Measurements from ENCODE around the gene OSBP2.
A peak's percentile ranks its signal among the peaks of the same experiment; 100 is the strongest.
"Not testable (repeated sequence)": the region's sequence is repeated elsewhere in the genome, so short reads cannot be mapped to it uniquely, and the experiment has no call there.

Gene OSBP2

DNA sequence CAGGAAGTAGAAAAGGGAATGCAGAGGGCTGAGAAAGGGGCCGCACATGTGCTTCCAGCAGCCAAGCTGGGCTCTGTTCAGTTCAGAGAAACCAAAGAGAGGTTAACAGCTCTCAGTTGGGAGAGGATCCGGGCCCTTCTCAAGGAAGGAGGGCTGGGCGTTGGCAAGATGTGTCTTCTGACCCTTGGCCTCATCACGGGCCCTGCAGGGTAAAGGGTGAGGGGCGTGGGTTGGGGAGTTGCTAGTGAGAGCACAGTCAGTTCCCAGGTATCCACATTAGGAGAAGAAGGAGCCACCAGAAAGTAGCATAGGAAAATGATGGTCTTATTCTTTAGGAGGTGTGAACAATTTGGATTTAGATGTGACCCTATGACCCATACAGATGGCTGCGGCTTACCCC is 73.0 kb downstream of the OSBP2 start:
- DNase-seq = no peak

DNA sequence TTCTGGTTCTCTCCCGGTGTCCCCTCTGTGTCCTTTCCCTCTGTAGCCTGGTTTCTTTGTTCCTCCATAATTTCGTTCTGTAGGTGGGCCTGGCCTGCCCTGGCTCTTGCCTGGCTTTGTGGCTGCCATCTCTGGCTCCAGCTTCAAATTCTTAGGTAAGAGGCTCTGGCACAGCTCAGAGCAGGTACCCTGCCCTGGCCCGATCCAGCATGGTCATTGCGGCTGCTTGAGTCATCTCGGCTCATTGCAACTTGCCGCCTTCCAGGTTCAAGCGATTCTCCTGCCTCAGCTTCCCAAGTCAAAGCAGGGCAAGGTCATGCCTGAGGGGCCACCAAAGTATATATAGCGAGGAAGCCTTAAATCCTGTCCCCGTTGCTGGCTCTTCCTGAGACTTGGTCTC is 76.0 kb downstream of the OSBP2 start:
- no peak for DNase-seq

DNA sequence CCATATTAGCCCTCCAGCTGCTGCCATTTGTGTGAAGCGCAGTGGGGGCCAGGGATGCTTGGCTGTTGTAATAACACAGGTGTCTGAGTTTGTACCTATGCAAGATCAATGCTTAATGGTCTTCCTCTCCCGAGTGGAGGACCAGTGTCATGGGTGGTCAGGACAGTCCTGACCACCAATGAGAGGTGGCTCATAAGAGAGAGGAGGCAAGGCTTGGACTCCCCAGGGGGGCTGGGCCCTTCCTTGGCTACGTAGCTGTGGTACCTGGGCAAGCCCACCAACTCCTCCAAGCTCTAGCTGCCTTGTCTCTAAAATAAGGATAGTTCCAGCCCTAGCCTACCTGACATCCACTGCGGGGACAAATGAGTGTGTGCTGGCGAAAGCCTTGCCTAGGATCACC is 79.2 kb downstream of the OSBP2 start:
- DNase-seq = no peak

DNA sequence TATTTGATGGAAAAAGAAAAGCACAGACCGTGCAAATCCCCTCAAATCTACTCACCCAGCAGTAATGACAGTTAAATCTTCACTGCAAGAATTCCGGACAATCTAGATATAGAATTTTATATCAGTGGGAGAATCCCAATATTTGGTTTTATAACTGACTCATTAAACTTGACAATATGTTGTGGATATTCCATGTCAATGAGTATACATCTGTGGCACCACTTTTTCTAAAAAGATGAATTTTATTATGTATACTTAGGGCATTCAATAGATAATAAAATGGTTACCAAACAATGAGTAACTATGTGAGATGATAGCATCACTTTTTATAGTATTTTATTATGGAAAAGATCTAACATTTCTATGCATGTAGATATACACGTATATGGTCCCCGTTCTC is 79.9 kb downstream of the OSBP2 start:
- DNase-seq = no peak

DNA sequence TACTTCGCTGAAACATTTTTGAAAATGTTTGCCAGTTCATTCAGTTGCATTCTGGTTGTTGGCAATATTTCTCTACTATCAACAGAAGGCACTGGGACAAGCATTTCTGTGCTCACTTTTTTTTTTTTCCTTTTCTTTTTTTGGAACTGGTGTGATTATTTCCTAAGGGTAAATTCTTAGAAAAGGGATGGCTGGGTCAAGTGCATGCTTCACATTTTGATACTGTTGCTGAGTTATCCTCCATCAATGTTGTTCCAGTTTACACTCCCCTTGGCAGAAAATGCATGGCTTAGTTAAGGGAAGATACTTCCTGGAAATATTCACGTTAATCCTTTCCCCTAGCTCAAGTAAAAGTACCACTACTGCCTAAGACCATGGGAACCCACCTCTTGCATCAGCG is 81.8 kb downstream of the OSBP2 start:
- no peak for DNase-seq

DNA sequence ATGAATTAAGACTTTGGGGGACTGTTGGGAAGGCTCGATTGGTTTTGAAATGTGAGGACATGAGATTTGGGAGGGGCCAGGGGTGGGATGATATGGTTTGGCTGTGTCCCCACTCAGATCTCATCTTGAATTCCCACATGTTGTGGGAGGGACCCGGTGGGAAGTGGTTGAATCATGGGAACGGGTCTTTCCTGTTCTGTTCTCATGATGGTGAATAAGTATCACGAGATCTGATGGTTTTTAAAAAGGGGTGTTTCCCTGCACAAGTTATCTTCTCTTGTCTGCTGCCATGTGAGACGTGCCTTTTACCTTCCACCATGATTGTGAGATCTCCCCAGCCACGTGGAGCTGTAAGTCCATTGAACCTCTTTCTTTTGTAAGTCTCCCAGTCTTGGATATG is 82.5 kb downstream of the OSBP2 start:
- not testable (repeated sequence) for DNase-seq

DNA sequence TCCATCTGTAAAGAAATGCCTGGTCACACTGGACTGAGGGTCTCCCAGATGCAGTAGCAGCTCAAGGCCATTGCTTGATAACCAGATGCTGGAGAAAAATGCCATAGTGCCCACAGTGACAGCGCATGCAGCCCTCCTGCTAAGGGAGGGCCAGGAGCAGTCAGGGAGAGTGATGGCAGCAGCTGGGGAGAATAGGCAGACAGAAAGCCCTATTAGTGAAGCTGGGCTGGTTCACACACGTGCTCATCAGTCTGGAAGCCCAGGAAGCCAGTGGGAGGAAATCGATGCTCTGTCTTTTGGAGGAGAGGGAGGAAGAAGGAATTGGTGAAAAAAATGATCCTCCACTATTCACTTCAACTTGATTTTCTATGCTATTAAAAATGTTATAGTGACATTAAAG is 82.9 kb downstream of the OSBP2 start:
- peak; percentile 9 to 60 for DNase-seq

DNA sequence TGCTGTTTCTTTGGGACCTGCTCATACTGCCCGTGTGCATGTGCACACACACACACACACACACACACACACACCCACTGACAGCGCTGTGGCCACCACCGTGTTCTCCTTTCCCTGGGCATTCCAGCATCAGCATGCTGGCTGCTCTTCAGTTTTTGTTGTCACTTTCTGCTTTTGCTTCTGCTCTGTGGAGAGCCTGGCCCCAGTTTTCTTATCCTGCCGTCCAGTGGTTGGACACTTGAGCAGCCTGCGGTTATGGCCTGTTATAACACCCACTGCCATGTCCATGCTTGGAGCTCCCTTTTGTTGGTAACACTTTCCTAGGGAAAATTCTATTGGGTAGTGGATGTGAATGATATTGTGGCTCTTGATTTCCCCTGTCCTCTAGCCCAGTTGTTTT is 83.6 kb downstream of the OSBP2 start:
- no peak for DNase-seq

DNA sequence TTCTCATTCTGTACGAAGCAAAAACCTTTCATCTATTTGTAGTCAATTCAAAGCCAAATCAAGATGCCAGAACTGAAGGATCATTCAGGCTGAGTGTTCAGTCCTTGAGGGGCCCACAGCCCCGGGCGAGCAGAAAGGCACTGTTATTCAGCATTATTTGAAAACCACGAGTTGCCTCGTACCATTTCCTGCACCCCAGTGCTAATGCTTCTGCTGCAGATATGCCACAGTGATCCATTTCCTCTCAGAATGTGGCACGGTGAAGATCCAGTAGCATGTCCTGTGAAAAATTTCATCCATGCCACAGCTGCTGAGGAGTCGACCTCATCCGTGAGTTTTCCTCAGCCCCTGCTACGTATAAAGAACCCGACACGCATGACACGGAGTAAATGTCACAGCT is 85.4 kb downstream of the OSBP2 start:
- no peak for DNase-seq

DNA sequence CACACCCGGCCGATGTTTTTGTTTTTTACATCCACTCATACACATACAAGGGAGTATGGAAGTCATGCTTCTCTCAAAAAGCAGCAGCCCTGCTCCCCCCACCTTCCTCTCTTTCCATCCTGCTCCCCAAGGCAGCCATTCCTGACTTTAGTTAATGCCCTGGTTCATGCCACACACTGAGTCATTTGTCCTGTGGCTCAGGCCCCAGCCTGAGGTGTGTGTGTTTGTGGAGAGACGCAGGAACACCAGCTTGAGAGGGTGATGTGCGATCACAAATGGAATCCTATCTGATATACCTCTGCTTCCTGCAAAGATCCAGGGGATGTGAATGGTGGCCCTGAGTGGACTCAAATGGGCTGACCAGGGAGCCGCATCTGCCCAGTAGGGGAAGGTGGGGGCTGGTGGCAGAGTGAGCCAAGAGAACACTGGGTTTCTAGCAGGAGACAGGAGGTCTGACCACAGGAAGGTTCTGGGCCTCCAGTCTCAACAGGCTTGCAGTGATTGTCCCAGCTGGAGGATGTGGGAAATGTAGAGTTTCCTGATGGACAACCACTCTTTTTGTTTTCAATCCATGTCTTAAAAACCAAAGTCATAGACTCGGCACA is 86.7 kb downstream of the OSBP2 start:
- DNase-seq = no peak

DNA sequence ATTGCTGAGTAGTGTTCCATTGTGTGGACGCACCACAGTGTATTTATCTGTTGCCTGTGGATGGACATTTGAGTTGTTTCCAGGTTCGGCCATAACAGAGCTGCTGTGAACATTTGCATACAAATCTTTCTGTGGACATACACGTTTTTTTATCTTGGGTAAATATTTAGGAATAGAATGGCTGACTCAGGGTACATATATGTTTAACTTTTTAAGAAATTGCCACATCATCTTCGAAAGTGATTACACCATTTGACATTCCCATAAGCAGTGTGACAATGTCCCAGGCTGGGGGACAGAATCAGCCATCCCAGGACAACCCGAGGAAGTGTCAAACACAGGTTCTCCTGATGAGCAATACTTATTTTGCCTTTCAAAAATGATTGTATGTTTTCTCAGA is 87.9 kb downstream of the OSBP2 start:
- DNase-seq = no peak

DNA sequence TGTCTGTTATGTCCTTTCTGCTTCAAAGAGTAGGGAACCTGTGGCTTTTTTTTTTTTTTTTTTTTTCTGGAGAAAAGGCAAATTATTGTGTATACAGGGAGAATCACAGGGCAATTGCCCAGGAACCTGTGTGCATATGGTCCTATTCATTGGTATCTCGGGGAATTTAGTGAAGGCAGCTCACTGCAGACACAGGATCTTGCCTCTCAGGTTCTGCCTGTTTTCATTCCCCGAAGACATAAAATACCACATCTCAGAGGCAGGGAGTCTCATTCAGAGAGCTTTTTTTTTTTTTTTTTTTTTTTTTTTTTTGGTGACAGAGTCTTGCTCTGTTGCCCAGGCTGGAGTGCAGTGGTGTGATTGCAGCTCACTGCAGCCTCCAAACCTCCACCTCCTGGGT is 88.3 kb downstream of the OSBP2 start:
- no peak for DNase-seq

DNA sequence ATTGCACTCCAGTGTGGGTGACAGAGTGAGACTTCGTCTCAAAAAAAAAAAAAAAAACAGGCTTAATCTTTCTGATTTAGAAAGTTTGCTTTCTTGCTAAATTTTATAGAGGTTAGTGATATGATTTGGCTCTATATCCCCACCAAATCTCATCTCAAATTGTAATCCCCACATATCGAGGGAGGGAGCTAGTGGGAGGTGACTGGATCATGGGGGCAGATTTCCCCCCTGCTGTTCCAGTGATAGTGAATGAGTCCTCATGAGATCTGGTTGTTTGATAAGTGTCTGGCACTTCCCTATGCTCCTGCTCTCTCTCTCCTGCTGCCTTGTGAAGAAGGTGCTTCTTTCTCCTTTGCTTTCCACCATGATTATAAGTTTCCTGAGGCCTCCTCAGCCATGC is 90.9 kb downstream of the OSBP2 start:
- DNase-seq = no peak

DNA sequence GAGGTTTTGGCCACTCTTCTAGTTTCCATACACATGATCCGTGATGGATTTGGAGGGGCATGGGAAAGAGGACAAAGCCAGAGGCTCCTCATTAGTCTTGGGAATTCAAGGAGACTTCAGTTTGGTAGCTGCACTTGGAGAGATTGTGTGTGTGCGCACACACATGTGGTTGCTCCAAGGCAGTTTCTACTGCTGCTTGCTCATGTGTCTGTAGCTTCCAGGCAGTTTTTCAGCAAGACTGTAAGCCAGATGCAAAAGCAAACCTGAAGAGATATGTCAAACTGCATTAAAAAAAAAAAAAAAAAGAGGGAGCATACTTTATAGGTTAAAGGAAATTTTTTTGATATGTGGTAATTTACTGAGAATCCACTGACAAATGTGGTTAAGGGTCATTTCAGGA is 95.7 kb downstream of the OSBP2 start:
- DNase-seq = no peak

DNA sequence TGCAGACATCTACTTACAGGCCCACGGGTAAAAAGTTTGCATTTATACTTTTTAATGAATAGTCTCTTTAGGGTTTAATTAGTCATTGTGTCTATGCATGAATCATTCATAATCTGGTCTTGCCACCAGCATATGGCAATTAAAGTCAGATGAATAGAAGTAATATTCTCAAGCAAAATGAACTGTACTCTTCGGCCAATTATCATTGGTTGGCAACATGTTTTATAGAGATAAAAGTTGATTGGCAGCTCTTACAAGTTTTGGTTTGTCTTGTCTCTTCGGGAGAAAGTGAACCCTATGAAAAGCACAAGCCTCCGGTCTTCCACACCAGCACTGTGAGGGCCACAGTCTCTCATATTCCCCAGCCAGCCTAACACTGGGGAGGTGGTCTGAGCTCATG is 97.8 kb downstream of the OSBP2 start:
- no peak for DNase-seq

DNA sequence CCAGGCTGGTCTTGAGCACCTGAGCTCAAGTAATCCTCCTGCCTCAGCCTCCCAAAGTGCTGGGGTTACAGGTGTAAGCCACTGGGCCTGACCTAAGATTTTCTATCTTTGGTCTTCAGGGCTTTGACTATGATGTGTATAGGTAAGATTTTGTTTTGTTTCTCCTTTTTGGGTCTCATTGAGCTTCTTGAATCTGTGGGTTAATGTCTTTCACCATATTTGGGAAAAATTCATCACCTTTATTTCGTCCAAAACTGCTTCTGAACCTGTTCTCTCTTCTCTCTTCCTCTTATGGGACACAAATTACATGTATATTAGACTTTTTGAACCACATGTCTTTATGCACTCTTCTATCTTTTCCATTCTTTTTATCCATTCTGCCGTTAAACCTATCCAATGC is 100.4 kb downstream of the OSBP2 start:
- DNase-seq = no peak

DNA sequence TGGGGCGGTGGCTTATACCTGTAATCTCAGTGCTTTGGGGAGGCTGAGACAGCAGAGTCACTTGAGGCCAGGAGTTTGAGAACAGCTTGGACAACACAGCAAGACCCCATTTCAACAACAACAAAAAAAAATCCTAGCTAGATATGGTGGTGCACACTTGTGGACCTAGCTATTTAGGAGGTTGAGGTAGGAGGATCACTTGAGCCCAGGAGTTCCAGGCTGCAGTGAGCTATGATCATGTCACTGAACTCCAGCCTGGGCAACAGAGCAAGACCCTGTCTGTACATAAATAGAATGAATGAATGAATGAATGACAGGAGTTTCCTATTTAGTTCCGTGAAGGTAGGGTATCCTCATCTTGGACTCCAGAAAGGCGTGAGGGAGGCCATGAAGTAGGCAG is 107.0 kb downstream of the OSBP2 start:
- no peak for DNase-seq

DNA sequence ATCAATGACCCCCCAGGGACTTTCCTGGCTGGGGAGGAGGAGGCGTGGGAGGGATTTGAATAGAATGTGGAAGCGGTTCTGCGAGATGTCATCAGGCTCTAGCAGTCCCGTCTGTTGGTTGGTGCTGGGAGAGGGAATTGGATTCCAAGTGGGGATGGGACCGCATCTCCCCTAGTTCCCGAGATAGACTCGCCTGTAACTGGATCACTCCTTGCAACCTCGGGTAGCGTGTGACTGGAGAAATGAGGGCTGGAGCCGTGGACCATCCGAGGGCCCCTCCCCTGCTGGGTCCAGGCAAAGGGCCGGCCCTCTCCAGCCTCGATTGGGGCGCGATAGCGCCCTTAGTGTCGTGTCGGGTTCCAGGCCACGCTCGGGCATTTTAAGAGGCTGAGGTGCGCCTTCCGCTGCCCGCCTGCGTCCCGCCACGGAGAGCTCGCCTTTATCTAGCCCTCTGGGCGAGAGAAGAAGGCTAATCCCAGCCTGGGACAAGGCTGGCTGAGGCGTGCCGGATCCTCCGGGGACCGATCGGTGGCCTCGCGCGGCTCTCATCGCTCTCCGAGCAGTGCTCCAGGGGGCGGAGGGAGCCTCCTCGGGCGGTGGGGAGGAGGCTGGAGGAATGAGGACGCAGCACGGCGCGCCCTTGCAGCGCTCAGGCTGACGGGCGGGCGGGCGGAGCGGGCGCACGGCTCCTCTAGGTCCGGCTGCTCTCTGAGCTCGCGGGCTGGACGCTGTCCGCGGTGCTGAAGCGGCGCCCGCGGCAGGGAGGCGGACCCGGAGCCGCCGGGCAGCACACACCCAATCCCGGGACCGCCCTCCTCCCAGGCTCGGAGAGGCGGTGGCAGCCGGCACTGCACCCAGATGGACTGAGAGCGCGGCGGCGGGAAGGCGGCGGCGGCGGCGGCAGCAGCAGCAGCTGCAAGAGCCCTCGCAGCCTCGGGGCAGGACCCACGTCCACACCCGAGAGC is 107.8 kb downstream of the OSBP2 start:
- peak; percentile 40 to 67 for DNase-seq

DNA sequence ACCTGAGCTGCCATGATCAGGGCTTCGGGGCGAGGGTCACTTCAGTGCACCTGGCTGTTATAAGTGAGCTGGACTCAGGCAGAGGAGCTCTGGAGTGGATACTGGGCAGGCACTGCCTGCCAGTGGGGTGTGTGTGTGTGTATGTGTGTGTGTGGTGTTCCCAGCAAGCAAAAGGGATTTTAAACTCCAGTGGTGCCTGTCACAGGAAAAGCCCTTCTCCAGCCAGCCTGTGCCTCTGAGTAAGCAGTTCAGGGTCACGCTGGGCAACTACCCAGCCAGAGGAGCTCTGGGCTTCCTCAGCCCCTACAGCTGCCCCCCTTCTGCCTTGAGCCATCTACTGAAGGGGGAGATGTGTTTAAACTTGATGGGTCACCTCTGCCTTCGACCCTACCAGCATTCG is 109.0 kb downstream of the OSBP2 start:
- no peak for DNase-seq

DNA sequence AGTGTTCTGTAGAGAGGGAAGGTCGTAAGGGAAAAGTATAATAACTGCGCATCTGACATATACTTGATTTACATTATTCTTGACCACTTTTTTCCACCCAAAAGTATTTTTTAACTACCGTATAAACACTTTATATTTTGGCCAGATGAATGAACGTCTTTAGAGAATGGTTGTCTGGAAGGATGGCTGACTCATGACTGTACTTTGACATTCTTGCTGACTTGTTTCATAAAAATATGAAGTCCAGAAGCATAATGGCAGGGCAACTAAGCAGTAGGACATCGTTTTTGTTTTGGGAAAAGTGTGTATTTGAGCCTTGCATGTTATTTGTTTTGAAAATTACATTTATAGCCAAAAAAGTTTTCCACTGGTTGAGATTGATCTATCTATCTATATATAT is 110.0 kb downstream of the OSBP2 start:
- no peak for DNase-seq

DNA sequence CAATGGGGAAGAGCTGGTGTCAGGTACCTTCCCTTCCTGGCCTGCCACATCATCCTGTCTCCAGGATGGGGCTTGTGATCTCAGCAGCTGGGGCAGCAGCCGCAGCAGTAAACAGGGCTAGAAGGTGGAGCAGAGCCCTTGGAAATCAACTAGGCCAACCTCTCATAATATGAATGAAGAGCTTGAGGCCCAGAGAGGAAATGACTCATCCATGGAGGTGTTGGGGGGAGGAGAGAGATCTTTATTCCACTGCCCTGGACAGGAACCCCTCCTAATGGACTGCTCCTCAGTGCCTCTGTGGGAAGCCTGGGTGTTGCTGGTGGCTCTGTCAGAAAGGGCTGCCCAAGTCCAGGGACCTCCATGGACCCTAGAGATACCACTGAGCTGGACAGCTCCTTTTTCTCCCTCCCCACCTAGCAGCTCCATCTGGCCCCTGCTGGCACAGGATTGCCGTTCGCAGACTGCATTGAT is 111.8 kb downstream of the OSBP2 start:
- no peak for DNase-seq

DNA sequence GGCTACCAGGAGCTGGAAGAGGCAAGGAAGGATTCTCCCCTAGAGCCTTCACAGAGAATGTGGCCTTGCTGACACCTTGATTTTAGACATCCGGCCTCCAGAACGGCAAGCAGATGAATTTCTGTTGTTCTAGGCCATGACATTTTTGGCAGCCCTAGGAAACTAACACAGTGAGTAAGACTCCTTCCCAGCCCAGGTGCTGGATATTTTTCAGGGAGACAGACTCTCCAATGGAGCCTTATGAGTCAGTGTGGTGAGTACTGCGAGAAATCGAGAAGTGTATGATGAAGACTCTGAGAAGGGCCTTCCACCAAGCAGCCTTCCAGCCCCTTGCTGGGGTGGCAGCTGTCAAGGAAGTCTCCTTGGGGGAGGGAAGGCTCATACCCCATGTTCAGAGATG is 114.4 kb downstream of the OSBP2 start:
- DNase-seq = no peak

DNA sequence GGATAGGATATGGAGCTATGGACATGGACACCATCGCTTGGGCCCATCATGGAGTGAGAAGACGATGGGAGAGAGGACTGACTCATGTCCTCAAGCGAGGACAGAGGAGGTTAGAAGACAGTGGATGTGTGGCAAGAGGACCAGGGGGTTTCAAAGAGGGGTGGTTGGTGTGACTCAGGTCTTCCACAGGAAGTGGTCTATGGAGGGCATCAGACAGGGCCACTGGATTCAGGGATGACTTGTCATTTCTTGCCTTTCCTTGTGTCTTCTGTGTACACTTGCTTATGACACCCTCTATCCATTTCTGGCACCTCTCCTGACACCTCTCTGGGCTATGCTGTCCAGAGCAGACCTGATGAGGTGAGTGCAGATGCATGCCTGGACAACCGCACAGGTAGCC is 115.4 kb downstream of the OSBP2 start:
- DNase-seq = no peak

DNA sequence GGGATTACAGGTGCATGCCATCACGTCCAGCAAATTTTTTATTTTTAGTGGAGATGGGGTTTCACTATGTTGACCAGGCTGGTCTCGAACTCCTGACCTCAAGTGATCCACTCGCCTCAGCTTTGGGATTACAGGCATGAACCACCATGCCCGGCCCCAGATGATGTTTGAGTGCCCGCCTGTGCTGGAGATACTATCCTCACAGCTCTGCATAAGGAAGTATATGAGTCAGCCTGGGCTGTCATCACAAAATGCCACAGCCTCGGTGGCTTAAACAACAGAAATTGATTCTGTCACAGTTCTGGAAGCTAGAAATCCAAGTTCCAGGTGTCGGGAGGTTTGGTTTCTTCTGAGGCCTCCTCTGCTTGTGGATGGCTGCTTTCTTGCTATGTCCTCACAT is 119.3 kb downstream of the OSBP2 start:
- no peak for DNase-seq

DNA sequence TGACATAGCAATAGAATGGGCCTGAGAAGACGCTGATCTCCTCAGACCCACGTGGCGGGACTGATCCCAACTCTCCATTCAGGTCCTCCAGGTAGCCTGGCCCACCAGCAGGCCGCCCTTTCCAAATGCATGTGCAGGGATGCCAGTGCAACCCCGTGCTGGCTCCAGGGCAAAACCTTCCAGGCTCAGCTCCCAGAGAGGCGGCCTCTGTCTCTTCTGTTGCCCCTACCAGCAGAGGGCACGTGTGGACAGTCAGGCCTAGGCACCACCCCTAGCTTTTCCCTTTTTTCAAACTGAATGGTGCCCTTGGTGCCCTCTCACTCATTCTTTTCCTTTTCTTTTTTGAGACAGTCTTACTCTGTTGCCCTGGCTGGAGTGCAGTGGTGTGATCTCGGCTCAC is 121.7 kb downstream of the OSBP2 start:
- no peak for DNase-seq
